Measurements from ENCODE around the gene TEDDM1. TPM values are rescaled to one million over a fixed set of nuclear protein-coding genes. Genes with fewer than 3 reads are reported as not detected.

Gene TEDDM1
- total and polyA plus RNA-seq, 5 experiments from 2014 or later = not detected

DNA sequence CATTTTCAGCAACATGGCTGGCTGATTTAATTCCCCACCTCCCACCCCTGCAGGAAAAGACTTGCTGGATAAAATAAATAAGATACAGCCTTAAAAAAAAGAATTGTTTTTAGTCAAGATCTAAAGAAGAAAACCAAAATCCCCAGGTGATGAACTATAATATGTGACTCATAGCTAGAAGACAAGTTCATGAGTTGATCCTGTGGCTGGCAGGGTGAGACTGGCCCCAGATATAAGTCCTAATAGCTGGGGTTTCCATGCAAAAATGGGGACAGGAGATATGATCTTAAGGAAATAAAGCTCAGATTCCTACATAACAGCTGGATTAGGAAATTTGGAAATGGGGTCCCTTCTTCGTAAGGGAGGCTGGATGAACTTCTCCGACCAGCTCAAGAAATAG, 27.6 kb upstream of the TEDDM1 start:
- Mint-ChIP-seq H3K36me3 (no peaks in the 10 kb centered on the region), H3K27ac (no peak overlapping the region), H3K4me3 (no peak overlapping the region), H3K9me3 (no peaks in the 10 kb centered on the region), H3K4me1 (peaks cover 10 to 14% (median 11%) of the 10 kb centered on the region in 4 donors), H3K27me3 (peaks cover 0 to 2% (median 1%) of the 10 kb centered on the region in 5 donors)
- POLR2A ChIA-PET = interaction anchor here (0.6 kb wide), 1 partner anchor 37 kb away, joined by 3 read pairs; no protein-coding TSS in a partner anchor
- DNase-seq (no peak), ATAC-seq (no peak)

DNA sequence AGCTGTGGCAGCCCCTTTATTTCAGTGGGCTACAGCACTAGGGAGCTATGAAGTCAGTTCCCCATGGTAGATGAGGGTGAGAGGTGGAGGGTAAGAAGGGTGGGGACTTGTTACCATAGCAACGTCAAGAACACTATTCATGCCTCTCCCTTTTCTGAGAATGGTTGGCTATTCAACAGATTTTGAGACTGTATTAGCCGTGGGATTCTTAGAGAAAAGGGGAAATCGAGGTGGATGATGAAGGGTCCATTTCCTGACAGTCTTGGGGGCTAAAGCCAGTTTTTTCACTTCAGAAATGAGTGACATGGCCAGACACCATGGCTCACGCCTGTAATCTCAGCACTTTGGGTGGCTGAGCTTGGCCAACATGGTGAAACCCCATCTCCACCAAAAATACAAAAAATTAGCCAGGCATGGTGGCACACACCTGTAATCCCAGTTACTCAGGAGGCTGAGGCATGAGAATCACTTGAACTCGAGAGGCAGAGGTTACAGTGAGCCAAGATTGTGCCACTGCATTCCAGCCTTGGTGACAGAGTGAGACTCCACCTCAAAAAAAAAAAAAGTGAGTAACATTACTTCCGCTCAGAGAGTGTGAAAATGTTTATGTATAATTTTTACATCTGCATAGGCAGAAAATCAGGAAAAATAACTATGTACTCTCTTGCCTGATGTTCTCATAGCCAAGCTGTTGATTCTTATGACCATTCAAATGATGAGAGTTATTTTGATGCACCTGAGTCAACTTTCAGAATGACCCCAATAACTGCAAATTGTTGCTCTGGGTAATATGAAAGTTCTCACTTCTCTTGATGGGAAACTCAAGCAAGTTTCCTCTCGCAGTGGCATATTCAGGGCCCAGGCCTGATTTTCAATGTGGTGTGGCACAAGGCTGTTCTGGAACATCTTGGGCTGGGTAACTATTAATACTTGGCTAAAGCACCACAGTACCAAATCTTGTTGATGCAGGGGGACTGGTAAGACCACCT, 26.3 kb upstream of the TEDDM1 start:
- H3K4me1 Mint-ChIP-seq = peaks cover 10 to 14% (median 11%) of the 10 kb centered on the region in 4 donors
- H3K27me3 Mint-ChIP-seq = peaks cover 0 to 11% (median 6%) of the 10 kb centered on the region in 5 donors
- H3K4me3 Mint-ChIP-seq = no peak overlapping the region
- H3K27ac Mint-ChIP-seq = peak overlapping the region in 2 of 10 donors; percentile 74 to 80
- DNase-seq (no peak), ATAC-seq (no peak)
- POLR2A ChIA-PET = no interaction called here
- no peaks in the 10 kb centered on the region for H3K36me3 Mint-ChIP-seq
- no peaks in the 10 kb centered on the region for H3K9me3 Mint-ChIP-seq

- no peaks in the 10 kb centered on the region for H3K4me1 Mint-ChIP-seq
- ATAC-seq (no peak), DNase-seq (no peak)
- peaks cover 5 to 27% (median 17%) of the 10 kb centered on the region in 5 donors for H3K27me3 Mint-ChIP-seq
- H3K27ac Mint-ChIP-seq = no peak overlapping the region
- H3K36me3 Mint-ChIP-seq = no peaks in the 10 kb centered on the region
- POLR2A ChIA-PET = no interaction called here
- no peak overlapping the region for H3K4me3 Mint-ChIP-seq
- H3K9me3 Mint-ChIP-seq = no peaks in the 10 kb centered on the region
Measured at GRCh38 chr1:182415789-182416188, 15.3 kb upstream of the TEDDM1 start.

GRCh38 chr1:182413969-182414368, 13.5 kb upstream of the TEDDM1 start:
- POLR2A ChIA-PET = no interaction called here
- Mint-ChIP-seq H3K27me3 (peaks cover 9 to 44% (median 19%) of the 10 kb centered on the region in 5 donors), H3K36me3 (no peaks in the 10 kb centered on the region)

GRCh38 chr1:182413486-182413885, 13.0 kb upstream of the TEDDM1 start:
- Mint-ChIP-seq H3K27me3 (peaks cover 10 to 49% (median 19%) of the 10 kb centered on the region in 5 donors), H3K36me3 (no peaks in the 10 kb centered on the region), H3K4me3 (no peak overlapping the region), H3K4me1 (no peaks in the 10 kb centered on the region), H3K27ac (no peak overlapping the region), H3K9me3 (no peaks in the 10 kb centered on the region)
- no peak for ATAC-seq
- no peak for DNase-seq
- POLR2A ChIA-PET = no interaction called here

More at GRCh38 chr1:182413969-182414368, 13.5 kb upstream of the TEDDM1 start:
- H3K9me3 Mint-ChIP-seq = no peaks in the 10 kb centered on the region
- no peak for DNase-seq
- no peak for ATAC-seq
- H3K27ac Mint-ChIP-seq = no peak overlapping the region
- H3K4me3 Mint-ChIP-seq = no peak overlapping the region
- no peaks in the 10 kb centered on the region for H3K4me1 Mint-ChIP-seq

- Mint-ChIP-seq H3K36me3 (peaks cover 0 to under 1% (median 0%) of the 10 kb centered on the region in 3 donors), H3K27me3 (peaks cover 10 to 61% (median 26%) of the 10 kb centered on the region in 5 donors), H3K9me3 (peaks cover 0 to 7% (median under 1%) of the 10 kb centered on the region in 9 donors), H3K27ac (no peak overlapping the region), H3K4me1 (no peaks in the 10 kb centered on the region), H3K4me3 (no peak overlapping the region)
- DNase-seq = no peak
- POLR2A ChIA-PET = no interaction called here
- no peak for ATAC-seq
Measured at GRCh38 chr1:182410620-182411273, 10.3 kb upstream of the TEDDM1 start.

DNA sequence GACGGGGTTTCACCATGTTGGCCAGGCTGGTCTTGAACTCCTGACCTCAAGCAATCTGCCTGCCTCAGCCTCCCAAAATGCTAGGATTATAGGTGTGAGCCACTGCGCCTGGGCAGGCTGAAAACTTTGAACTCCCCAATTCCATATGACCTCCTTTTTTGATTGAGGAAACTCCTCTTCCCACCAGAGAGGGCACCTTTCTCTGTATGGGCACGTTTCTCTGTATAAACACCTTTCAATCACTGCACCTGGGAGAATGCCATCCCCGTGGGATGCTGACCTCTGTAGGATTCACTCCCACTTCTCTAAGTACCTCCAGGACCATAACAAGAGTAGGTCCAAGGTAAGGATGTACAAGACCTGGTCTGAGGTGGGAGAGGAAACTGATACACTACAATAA, 9.7 kb upstream of the TEDDM1 start:
- no peaks in the 10 kb centered on the region for H3K4me1 Mint-ChIP-seq
- ATAC-seq (no peak), DNase-seq (no peak)
- peaks cover 0 to 13% (median 6%) of the 10 kb centered on the region in 9 donors for H3K9me3 Mint-ChIP-seq
- peaks cover 0 to 7% (median 0%) of the 10 kb centered on the region in 3 donors for H3K36me3 Mint-ChIP-seq
- POLR2A ChIA-PET = no interaction called here
- peaks cover 12 to 61% (median 21%) of the 10 kb centered on the region in 5 donors for H3K27me3 Mint-ChIP-seq
- H3K27ac Mint-ChIP-seq = no peak overlapping the region
- no peak overlapping the region for H3K4me3 Mint-ChIP-seq

DNA sequence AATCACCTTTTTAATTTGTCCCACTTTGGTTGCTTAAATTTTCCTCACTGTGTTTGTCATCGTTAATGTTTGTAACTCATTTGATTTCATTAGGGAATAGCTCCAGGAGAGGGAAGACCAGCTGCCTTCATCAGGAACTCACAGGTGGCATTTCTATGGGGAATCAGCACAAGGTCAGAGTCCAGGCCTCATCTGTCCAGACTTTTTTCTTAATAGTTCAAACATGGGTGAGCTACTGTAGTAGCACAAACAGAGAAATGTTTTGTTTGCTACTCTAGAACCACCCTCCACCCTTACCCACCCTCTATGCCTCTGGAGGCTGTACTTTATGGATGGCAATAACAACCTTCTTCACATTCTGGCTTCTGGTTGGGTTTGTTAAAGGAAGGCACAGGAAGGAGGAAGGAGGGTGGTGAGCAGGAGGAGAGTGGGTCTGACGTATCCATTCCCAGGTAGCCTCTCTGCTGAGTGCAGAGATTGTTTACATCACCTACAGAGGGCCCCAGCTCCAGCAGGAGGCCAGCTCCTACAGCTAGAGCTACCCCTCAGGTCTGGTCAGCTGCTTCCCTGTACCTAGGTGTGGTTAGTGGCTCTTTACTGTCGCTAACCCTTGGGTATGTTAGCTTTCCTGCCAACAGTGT, 8.1 kb upstream of the TEDDM1 start:
- DNase-seq (no peak), ATAC-seq (no peak)
- H3K27me3 Mint-ChIP-seq = peaks cover 8 to 51% (median 16%) of the 10 kb centered on the region in 5 donors
- H3K4me3 Mint-ChIP-seq = no peak overlapping the region
- no peaks in the 10 kb centered on the region for H3K4me1 Mint-ChIP-seq
- peaks cover 0 to 7% (median 0%) of the 10 kb centered on the region in 3 donors for H3K36me3 Mint-ChIP-seq
- H3K27ac Mint-ChIP-seq = no peak overlapping the region
- H3K9me3 Mint-ChIP-seq = peaks cover 0 to 21% (median 6%) of the 10 kb centered on the region in 9 donors
- POLR2A ChIA-PET = no interaction called here

DNA sequence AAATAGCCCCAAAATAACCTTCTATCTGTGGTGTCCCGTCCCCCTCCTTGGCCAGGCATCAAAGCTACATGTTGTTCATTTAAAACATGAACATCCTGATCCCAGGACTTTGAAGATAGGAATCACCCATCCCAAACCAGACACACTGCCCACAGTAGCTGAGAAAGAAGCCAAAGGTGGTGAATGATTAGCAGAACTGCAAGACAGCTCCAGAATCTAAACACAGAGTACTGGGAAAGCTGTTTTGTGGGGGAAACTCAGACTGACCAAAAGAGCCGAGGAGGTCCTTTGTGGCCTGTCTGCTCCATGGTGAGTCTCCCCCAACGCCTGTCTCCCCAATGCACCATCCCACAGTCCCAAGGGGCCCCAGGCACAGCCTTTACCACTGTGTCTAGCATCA, 7.3 kb upstream of the TEDDM1 start:
- peaks cover 8 to 49% (median 16%) of the 10 kb centered on the region in 5 donors for H3K27me3 Mint-ChIP-seq

DNA sequence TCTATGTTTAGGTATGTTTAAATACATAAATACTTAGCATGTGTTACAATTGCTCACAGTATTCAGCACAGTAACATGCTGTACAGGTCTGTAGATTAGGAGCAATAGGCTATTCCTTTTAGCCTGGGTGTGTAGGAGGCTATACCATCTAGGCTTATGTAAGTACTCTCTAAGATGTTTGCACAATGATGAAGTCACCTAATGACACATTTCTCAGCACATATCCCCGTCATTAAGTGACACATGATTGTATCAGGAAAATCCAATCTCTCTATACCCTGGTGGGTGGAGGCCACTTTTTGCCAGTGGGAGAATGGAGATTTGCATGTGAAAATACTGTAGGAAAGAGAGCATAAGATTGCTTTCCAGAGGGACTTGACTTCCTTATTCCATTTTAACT, 5.5 kb upstream of the TEDDM1 start:
- POLR2A ChIA-PET = interaction anchor here (0.6 kb wide), 1 partner anchor 312 kb away, joined by 3 read pairs; no protein-coding TSS in a partner anchor
- H3K27ac Mint-ChIP-seq = no peak overlapping the region
- H3K9me3 Mint-ChIP-seq = peaks cover 0 to 21% (median 6%) of the 10 kb centered on the region in 9 donors
- ATAC-seq (no peak), DNase-seq (no peak)
- peaks cover 0 to 7% (median 0%) of the 10 kb centered on the region in 3 donors for H3K36me3 Mint-ChIP-seq
- H3K4me1 Mint-ChIP-seq = no peaks in the 10 kb centered on the region
- no peak overlapping the region for H3K4me3 Mint-ChIP-seq
- peaks cover 8 to 49% (median 16%) of the 10 kb centered on the region in 5 donors for H3K27me3 Mint-ChIP-seq

More for the DNA sequence above, 7.3 kb upstream of the TEDDM1 start:
- H3K4me3 Mint-ChIP-seq = no peak overlapping the region
- peaks cover 0 to 7% (median 0%) of the 10 kb centered on the region in 3 donors for H3K36me3 Mint-ChIP-seq
- no peak for ATAC-seq
- DNase-seq = no peak
- H3K9me3 Mint-ChIP-seq = peaks cover 0 to 21% (median 6%) of the 10 kb centered on the region in 9 donors
- no peaks in the 10 kb centered on the region for H3K4me1 Mint-ChIP-seq
- no peak overlapping the region for H3K27ac Mint-ChIP-seq
- POLR2A ChIA-PET = no interaction called here

DNA sequence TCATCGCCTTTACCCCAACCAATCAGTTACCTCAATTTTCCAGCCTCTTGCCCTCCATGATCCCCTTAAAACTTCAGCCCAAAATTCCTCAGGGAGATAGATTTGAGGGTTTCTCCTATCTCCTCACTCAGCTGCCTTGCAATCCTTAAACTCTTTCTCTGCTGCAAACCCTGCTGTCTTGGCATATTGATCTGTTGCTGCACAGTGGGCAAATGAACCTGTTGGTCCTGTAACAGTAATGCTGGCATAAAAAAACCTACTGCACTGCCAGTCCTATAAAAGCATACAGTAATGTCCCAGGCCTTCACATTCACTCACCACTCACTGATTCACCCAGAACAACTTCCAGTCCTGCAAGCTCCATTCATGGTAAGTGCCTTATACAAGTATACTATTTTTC, 5.1 kb upstream of the TEDDM1 start:
- Mint-ChIP-seq H3K27ac (peak overlapping the region in 1 of 10 donors; percentile 40), H3K9me3 (peaks cover 0 to 21% (median 6%) of the 10 kb centered on the region in 9 donors), H3K4me3 (no peak overlapping the region), H3K36me3 (peaks cover 0 to 7% (median 0%) of the 10 kb centered on the region in 3 donors), H3K4me1 (no peaks in the 10 kb centered on the region), H3K27me3 (peaks cover 8 to 47% (median 16%) of the 10 kb centered on the region in 5 donors)
- POLR2A ChIA-PET = no interaction called here
- DNase-seq (no peak), ATAC-seq (no peak)

DNA sequence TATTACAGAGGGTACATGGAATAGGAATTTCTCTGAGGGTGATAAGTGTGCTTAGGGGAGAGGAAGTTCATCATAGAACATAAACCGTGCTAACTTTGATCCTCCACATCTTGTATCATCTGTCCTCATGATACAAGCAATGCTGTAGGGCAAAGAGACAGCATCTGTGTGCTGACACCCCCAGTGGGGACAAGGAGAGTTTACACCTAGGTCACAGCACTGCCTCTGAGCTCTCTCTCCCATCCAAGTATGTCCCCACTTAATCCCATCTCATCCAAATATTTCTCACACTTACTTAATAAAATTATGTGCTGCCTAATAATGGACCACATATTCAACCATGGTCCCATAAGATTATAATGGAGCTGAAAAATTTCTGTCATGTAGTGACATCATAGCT, 4.3 kb upstream of the TEDDM1 start:
- Mint-ChIP-seq H3K27me3 (peaks cover 8 to 39% (median 16%) of the 10 kb centered on the region in 5 donors), H3K9me3 (peaks cover 0 to 21% (median 6%) of the 10 kb centered on the region in 9 donors), H3K27ac (no peak overlapping the region), H3K36me3 (peaks cover 0 to 7% (median 0%) of the 10 kb centered on the region in 3 donors), H3K4me3 (no peak overlapping the region), H3K4me1 (no peaks in the 10 kb centered on the region)
- POLR2A ChIA-PET = no interaction called here
- ATAC-seq (no peak), DNase-seq (no peak)

All from naive thymus-derived CD8-positive, alpha-beta T cell (primary cell).